Activated CD4-positive, alpha-beta memory T cell treated with anti-CD3 and anti-CD28 coated beads for 36 hours (primary cell): ENCODE results near the gene GLRB. TPM values are rescaled to one million over a fixed set of nuclear protein-coding genes. Genes with fewer than 3 reads are reported as not detected.
"Not testable (repeated sequence)": the region's sequence is repeated elsewhere in the genome, so short reads cannot be mapped to it uniquely, and the experiment has no call there.

ENCODE experiments used
- CTCF ChIA-PET: fragments of 350-600 bp; sonication (Branson Sonifier 250); formaldehyde crosslinking; loops from one replicate; lab custom pipeline; 2021; ENCODE audit warnings: antibody characterized with exemption, inconsistent platforms; lab: Charles Lee
- POLR2A ChIA-PET: fragments of 350-600 bp; sonication (Branson Sonifier 250); formaldehyde crosslinking; loops from one replicate; lab custom pipeline; 2021; ENCODE audit warnings: antibody characterized with exemption; lab: Charles Lee
- DNase-seq: peaks from one replicate; pipeline ENCODE4 v3.0.0-alpha.2; 2020
- H3K27ac Mint-ChIP-seq: one replicate; pipeline ENCODE4 v1.8.0; 2021; ENCODE audit warnings: mixed read lengths
- H3K27me3 Mint-ChIP-seq: one replicate; pipeline ENCODE4 v1.8.0; 2021; ENCODE audit warnings: mixed read lengths
- H3K36me3 Mint-ChIP-seq: one replicate; pipeline ENCODE4 v1.8.0; 2021; ENCODE audit warnings: mixed read lengths
- H3K4me1 Mint-ChIP-seq: one replicate; pipeline ENCODE4 v1.8.0; 2021; ENCODE audit warnings: low read depth, mixed read lengths
- H3K4me3 Mint-ChIP-seq: one replicate; pipeline ENCODE4 v1.8.0; 2021; ENCODE audit warnings: mild to moderate bottlenecking, mixed read lengths
- H3K9me3 Mint-ChIP-seq: one replicate; pipeline ENCODE4 v1.8.0; 2021; ENCODE audit warnings: mixed read lengths
- intact Hi-C: fragments of 100-400 bp; cut with micrococcal nuclease; formaldehyde crosslinking; loops from one replicate; pipeline ENCODE4 v1.15.1; 2023
- total RNA-seq, 2 experiments: library from RNA; stranded (reverse); gene quantifications; one replicate each; pipeline ENCODE4 v1.2.3, GENCODE V29; 2021

Gene GLRB
- total RNA-seq, result not detected

- H3K27ac Mint-ChIP-seq, result no peak within 1 kb of the TSS
- no peaks in the 10 kb centered on the region for H3K9me3 Mint-ChIP-seq
- no peak within 1 kb of the TSS for H3K4me3 Mint-ChIP-seq
- H3K4me1 Mint-ChIP-seq, result no peaks in the 10 kb centered on the region
- intact Hi-C loops, result no loop called here
- H3K36me3 Mint-ChIP-seq, result no peaks in the 10 kb centered on the region
- ChIA-PET POLR2A (no interaction called here), CTCF (no interaction called here)
- peaks cover 10% of the 10 kb centered on the region for H3K27me3 Mint-ChIP-seq
- DNase-seq, result no peak
Measured at GRCh38 chr4:157075811-157076577, at the start of gene GLRB. TSS of gene GLRB (plus strand) at chr4:157076150. CDS start at chr4:157078025, 1,875 bp downstream.

- Mint-ChIP-seq H3K27me3 (no peaks in the 10 kb centered on the region), H3K36me3 (no peaks in the 10 kb centered on the region), H3K4me1 (no peaks in the 10 kb centered on the region), H3K27ac (no peak overlapping the region), H3K4me3 (no peak overlapping the region), H3K9me3 (no peaks in the 10 kb centered on the region)
- intact Hi-C loops, result no loop called here
- CTCF ChIA-PET, result no interaction called here
- no peak for DNase-seq
- POLR2A ChIA-PET, result no interaction called here
Measured at GRCh38 chr4:157035471-157035870, 40.5 kb upstream of the GLRB start.

GRCh38 chr4:157040405-157040804 is 35.5 kb upstream of the GLRB start:
- intact Hi-C loops, result no loop called here
- H3K4me1 Mint-ChIP-seq, result no peaks in the 10 kb centered on the region
- CTCF ChIA-PET, result no interaction called here

GRCh38 chr4:157043131-157043530 is 32.8 kb upstream of the GLRB start:
- intact Hi-C loops, result no loop called here
- Mint-ChIP-seq H3K9me3 (no peaks in the 10 kb centered on the region), H3K36me3 (no peaks in the 10 kb centered on the region), H3K4me1 (no peaks in the 10 kb centered on the region), H3K27ac (no peak overlapping the region), H3K27me3 (no peaks in the 10 kb centered on the region), H3K4me3 (no peak overlapping the region)
- ChIA-PET CTCF (interaction anchor here (1.4 kb wide), 1 partner anchor 14 kb away, joined by 3 read pairs; no protein-coding TSS in a partner anchor), POLR2A (no interaction called here)
- no peak for DNase-seq

More at GRCh38 chr4:157040405-157040804, 35.5 kb upstream of the GLRB start:
- DNase-seq, result no peak
- Mint-ChIP-seq H3K27ac (no peak overlapping the region), H3K36me3 (no peaks in the 10 kb centered on the region), H3K27me3 (no peaks in the 10 kb centered on the region), H3K4me3 (no peak overlapping the region), H3K9me3 (no peaks in the 10 kb centered on the region)
- POLR2A ChIA-PET, result no interaction called here

- Mint-ChIP-seq H3K36me3 (no peaks in the 10 kb centered on the region), H3K9me3 (no peaks in the 10 kb centered on the region)
Measured at GRCh38 chr4:157045507-157046127, 30.3 kb upstream of the GLRB start.

GRCh38 chr4:157048248-157048647 is 27.7 kb upstream of the GLRB start:
- no peak overlapping the region for H3K27ac Mint-ChIP-seq
- POLR2A ChIA-PET, result no interaction called here
- H3K36me3 Mint-ChIP-seq, result no peaks in the 10 kb centered on the region
- no peaks in the 10 kb centered on the region for H3K27me3 Mint-ChIP-seq
- no peak for DNase-seq
- CTCF ChIA-PET, result no interaction called here
- no peaks in the 10 kb centered on the region for H3K9me3 Mint-ChIP-seq
- no peak overlapping the region for H3K4me3 Mint-ChIP-seq
- intact Hi-C loops, result no loop called here
- H3K4me1 Mint-ChIP-seq, result no peaks in the 10 kb centered on the region

More at GRCh38 chr4:157045507-157046127, 30.3 kb upstream of the GLRB start:
- DNase-seq, result no peak
- Mint-ChIP-seq H3K4me3 (no peak overlapping the region), H3K27me3 (no peaks in the 10 kb centered on the region), H3K4me1 (no peaks in the 10 kb centered on the region), H3K27ac (no peak overlapping the region)
- CTCF ChIA-PET, result no interaction called here
- intact Hi-C loops, result no loop called here
- POLR2A ChIA-PET, result no interaction called here

- H3K9me3 Mint-ChIP-seq, result no peaks in the 10 kb centered on the region
- CTCF ChIA-PET, result no interaction called here
- no peaks in the 10 kb centered on the region for H3K27me3 Mint-ChIP-seq
- H3K4me3 Mint-ChIP-seq, result no peak overlapping the region
- intact Hi-C loops, result no loop called here
- POLR2A ChIA-PET, result no interaction called here
- no peak for DNase-seq
- no peaks in the 10 kb centered on the region for H3K36me3 Mint-ChIP-seq
- no peaks in the 10 kb centered on the region for H3K4me1 Mint-ChIP-seq
- H3K27ac Mint-ChIP-seq, result no peak overlapping the region
Measured at GRCh38 chr4:157050561-157050960, 25.4 kb upstream of the GLRB start.

- no peaks in the 10 kb centered on the region for H3K9me3 Mint-ChIP-seq
- H3K27me3 Mint-ChIP-seq, result no peaks in the 10 kb centered on the region
- CTCF ChIA-PET, result no interaction called here
- no peaks in the 10 kb centered on the region for H3K4me1 Mint-ChIP-seq
- intact Hi-C loops, result no loop called here
- H3K4me3 Mint-ChIP-seq, result no peak overlapping the region
- no peak for DNase-seq
- no peak overlapping the region for H3K27ac Mint-ChIP-seq
- H3K36me3 Mint-ChIP-seq, result no peaks in the 10 kb centered on the region
- POLR2A ChIA-PET, result no interaction called here
Measured at GRCh38 chr4:157052429-157053040, 23.4 kb upstream of the GLRB start.

GRCh38 chr4:157057218-157057617 is 18.7 kb upstream of the GLRB start:
- Mint-ChIP-seq H3K27ac (no peak overlapping the region), H3K4me1 (no peaks in the 10 kb centered on the region), H3K36me3 (no peaks in the 10 kb centered on the region), H3K9me3 (no peaks in the 10 kb centered on the region), H3K27me3 (no peaks in the 10 kb centered on the region), H3K4me3 (no peak overlapping the region)
- DNase-seq, result no peak
- intact Hi-C loops, result no loop called here
- ChIA-PET CTCF (interaction anchor here (1.4 kb wide), 1 partner anchor 14 kb away, joined by 3 read pairs; no protein-coding TSS in a partner anchor), POLR2A (no interaction called here)

GRCh38 chr4:157058899-157059298 is 17.1 kb upstream of the GLRB start:
- CTCF ChIA-PET, DNase-seq, H3K27me3 Mint-ChIP-seq, H3K4me1 Mint-ChIP-seq, H3K9me3 Mint-ChIP-seq, POLR2A ChIA-PET, H3K4me3 Mint-ChIP-seq, H3K36me3 Mint-ChIP-seq, H3K27ac Mint-ChIP-seq, intact Hi-C loops: not testable (repeated sequence)

GRCh38 chr4:157072002-157072401 is 3.9 kb upstream of the GLRB start:
- intact Hi-C loops, result no loop called here
- H3K27ac Mint-ChIP-seq, result no peak overlapping the region
- H3K9me3 Mint-ChIP-seq, result no peaks in the 10 kb centered on the region
- H3K36me3 Mint-ChIP-seq, result no peaks in the 10 kb centered on the region
- POLR2A ChIA-PET, result no interaction called here
- no peak for DNase-seq
- CTCF ChIA-PET, result no interaction called here
- H3K4me3 Mint-ChIP-seq, result no peak overlapping the region
- H3K4me1 Mint-ChIP-seq, result no peaks in the 10 kb centered on the region
- H3K27me3 Mint-ChIP-seq, result peaks cover 10% of the 10 kb centered on the region

GRCh38 chr4:157075401-157075800 is 549 bp upstream of the GLRB start:
- no peaks in the 10 kb centered on the region for H3K36me3 Mint-ChIP-seq
- CTCF ChIA-PET, result no interaction called here
- H3K9me3 Mint-ChIP-seq, result no peaks in the 10 kb centered on the region
- no peak overlapping the region for H3K4me3 Mint-ChIP-seq
- POLR2A ChIA-PET, result no interaction called here
- no peaks in the 10 kb centered on the region for H3K4me1 Mint-ChIP-seq
- H3K27ac Mint-ChIP-seq, result no peak overlapping the region
- peaks cover 10% of the 10 kb centered on the region for H3K27me3 Mint-ChIP-seq
- intact Hi-C loops, result no loop called here
- no peak for DNase-seq
